ENCODE measurements around the gene PPP1R3G. TPM values are rescaled to one million over a fixed set of nuclear protein-coding genes. Genes with fewer than 3 reads are reported as not detected.

PPP1R3G gene
- total and polyA plus RNA-seq, 4 donors = 0.10 to 1.5 (median 0.43) TPM

DNA sequence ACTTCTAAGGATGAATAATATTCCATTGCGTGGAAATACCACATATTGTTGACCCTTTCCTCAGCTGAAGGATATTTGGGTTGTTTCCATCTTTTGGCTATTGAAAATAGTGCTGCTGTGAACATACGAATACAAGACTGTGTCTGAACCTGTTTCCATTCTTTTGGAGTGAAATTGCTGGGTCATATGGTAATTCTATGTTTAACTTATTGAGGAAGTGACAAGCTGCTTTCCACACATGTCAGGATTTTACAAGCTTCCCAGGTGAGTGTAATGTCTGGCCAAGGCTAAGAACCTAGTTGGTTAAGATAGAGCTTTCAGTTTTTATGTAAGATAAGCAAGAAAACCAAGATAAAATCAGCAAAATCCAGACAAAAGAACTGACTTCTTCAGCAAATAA is 48.8 kb downstream of the PPP1R3G start:
- H3K36me3 ChIP-seq (ENCODE audit: control insufficient read depth in 4 of 4, insufficient read depth in 4 of 4, low read length in 4 of 4) = no peaks in the 10 kb centered on the region
- H3K27ac ChIP-seq (ENCODE audit: low read depth in 1 of 2, low read length in 1 of 2) = no peak overlapping the region
- H3K9ac ChIP-seq (ENCODE audit: insufficient read depth in 1 of 2, low read length in 2 of 2) = no peak overlapping the region
- TF ChIP-seq, protein P1, sequence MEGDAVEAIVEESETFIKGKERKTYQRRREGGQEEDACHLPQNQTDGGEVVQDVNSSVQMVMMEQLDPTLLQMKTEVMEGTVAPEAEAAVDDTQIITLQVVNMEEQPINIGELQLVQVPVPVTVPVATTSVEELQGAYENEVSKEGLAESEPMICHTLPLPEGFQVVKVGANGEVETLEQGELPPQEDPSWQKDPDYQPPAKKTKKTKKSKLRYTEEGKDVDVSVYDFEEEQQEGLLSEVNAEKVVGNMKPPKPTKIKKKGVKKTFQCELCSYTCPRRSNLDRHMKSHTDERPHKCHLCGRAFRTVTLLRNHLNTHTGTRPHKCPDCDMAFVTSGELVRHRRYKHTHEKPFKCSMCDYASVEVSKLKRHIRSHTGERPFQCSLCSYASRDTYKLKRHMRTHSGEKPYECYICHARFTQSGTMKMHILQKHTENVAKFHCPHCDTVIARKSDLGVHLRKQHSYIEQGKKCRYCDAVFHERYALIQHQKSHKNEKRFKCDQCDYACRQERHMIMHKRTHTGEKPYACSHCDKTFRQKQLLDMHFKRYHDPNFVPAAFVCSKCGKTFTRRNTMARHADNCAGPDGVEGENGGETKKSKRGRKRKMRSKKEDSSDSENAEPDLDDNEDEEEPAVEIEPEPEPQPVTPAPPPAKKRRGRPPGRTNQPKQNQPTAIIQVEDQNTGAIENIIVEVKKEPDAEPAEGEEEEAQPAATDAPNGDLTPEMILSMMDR (IDR thresholded peaks at IDR 0.05; ENCODE audit: control extremely low read depth, extremely low read depth) = no peak
- H3K4me3 ChIP-seq = no peak overlapping the region
- peaks cover 0 to 32% (median under 1%) of the 10 kb centered on the region in 5 donors for H3K4me1 ChIP-seq (ENCODE audit: control insufficient read depth in 5 of 5, insufficient read depth in 5 of 5, low read length in 5 of 5)
- DNase-seq (no peak), ATAC-seq (ENCODE audit: insufficient read depth, low FRiP score) (no peak)
- no peaks in the 10 kb centered on the region for H3K9me3 ChIP-seq (ENCODE audit: control insufficient read depth in 4 of 4, insufficient read depth in 3 of 4, low read length in 3 of 4)
- 92 to 96% methylated on average over 2 of the region's 2 CpGs for WGBS, 2 donors
- H3K27me3 ChIP-seq (ENCODE audit: control insufficient read depth in 3 of 3, insufficient read depth in 3 of 3, low read length in 2 of 3) = no peaks in the 10 kb centered on the region

DNA sequence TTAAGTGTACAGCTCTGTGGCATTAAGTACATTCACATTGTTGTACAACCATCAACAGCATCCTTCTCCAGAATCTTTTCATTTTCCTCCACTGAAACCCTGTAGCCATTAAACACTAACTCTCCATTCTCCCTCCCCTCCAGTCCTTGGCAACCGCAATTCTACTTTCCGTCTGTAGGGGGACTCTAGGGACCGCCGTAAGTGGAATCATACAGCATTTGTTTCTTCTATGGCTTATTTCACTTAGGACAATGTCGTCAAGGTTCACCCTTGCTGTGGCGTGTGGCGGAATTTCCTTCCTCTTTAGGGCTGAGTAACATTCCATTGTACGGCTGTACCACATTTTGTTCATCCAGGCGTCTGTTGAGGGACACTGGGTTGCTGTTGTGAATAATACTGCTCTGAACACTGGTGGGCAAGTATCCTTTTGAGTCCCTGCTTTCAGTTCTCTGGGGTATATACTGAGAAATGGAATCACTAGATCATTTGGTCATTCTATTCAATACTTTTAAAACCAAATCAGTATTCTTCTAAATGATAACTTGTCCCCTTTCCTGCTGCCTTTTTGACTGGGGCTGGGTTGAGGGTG is 50.7 kb downstream of the PPP1R3G start:
- Histone ChIP-seq H3K9me3 (ENCODE audit: control insufficient read depth in 4 of 4, insufficient read depth in 3 of 4, low read length in 3 of 4) (no peaks in the 10 kb centered on the region), H3K27me3 (ENCODE audit: control insufficient read depth in 3 of 3, insufficient read depth in 3 of 3, low read length in 2 of 3) (no peaks in the 10 kb centered on the region), H3K4me1 (ENCODE audit: control insufficient read depth in 5 of 5, insufficient read depth in 5 of 5, low read length in 5 of 5) (peaks cover 0 to 22% (median 0%) of the 10 kb centered on the region in 5 donors), H3K4me3 (no peak overlapping the region), H3K36me3 (ENCODE audit: control insufficient read depth in 4 of 4, insufficient read depth in 4 of 4, low read length in 4 of 4) (no peaks in the 10 kb centered on the region), H3K27ac (ENCODE audit: low read depth in 1 of 2, low read length in 1 of 2) (no peak overlapping the region), H3K9ac (ENCODE audit: insufficient read depth in 1 of 2, low read length in 2 of 2) (no peak overlapping the region)
- WGBS, 2 donors = 49 to 55% methylated on average over 9 of the region's 9 CpGs
- TF ChIP-seq, protein P1 (IDR thresholded peaks at IDR 0.05; ENCODE audit: control extremely low read depth, extremely low read depth) = peak; percentile 30
- DNase-seq (peak in 2 of 3 donors; percentile 28 to 41), ATAC-seq (ENCODE audit: insufficient read depth, low FRiP score) (no peak)

DNA sequence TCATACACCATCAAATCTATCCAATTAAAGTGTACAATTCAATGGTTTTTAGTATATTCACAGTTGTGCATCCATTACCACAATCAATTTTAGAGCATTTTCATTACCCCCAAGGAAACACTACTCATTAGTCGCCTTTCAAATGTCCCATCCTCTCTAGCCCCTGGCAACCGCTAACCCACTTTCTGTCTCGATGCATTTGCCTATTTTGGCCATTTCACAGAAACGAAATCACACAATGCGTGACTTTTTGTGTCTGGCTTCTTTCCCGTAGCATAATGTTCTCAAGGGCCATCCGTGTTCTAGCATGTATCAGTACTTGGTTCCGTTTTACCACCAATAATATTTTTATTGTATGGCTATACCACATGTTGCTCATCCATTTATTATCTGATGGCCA is 51.7 kb downstream of the PPP1R3G start:
- DNase-seq = no peak
- 97% methylated on average over 8 of the region's 8 CpGs for WGBS, 2 donors
- Histone ChIP-seq H3K4me3 (no peak overlapping the region), H3K27ac (ENCODE audit: low read depth in 1 of 2, low read length in 1 of 2) (no peak overlapping the region), H3K36me3 (ENCODE audit: control insufficient read depth in 4 of 4, insufficient read depth in 4 of 4, low read length in 4 of 4) (no peaks in the 10 kb centered on the region), H3K9me3 (ENCODE audit: control insufficient read depth in 4 of 4, insufficient read depth in 3 of 4, low read length in 3 of 4) (no peaks in the 10 kb centered on the region), H3K9ac (ENCODE audit: insufficient read depth in 1 of 2, low read length in 2 of 2) (no peak overlapping the region), H3K27me3 (ENCODE audit: control insufficient read depth in 3 of 3, insufficient read depth in 3 of 3, low read length in 2 of 3) (no peaks in the 10 kb centered on the region), H3K4me1 (ENCODE audit: control insufficient read depth in 5 of 5, insufficient read depth in 5 of 5, low read length in 5 of 5) (peaks cover 0 to 13% (median 0%) of the 10 kb centered on the region in 5 donors)
- ATAC-seq (ENCODE audit: insufficient read depth, low FRiP score) = no peak
- TF ChIP-seq, protein P1 (IDR thresholded peaks at IDR 0.05; ENCODE audit: control extremely low read depth, extremely low read depth) = no peak

Other genes with a start within 250 kb of the PPP1R3G start
- 1 to 10 TPM; 6.3 to 7.7 TPM for gene RPP40, start 81.3 kb upstream of the PPP1R3G start, total RNA-seq
- gene RPP40, start 81.3 kb upstream of the PPP1R3G start, polyA plus RNA-seq = 1 to 10 TPM; 4.4 to 8.5 TPM
- 10 to 100 TPM; 15.8 to 22.5 TPM for gene LYRM4, start 175.6 kb downstream of the PPP1R3G start, total RNA-seq
- 10 to 100 TPM; 15.2 to 23.2 TPM for gene LYRM4, start 175.6 kb downstream of the PPP1R3G start, polyA plus RNA-seq
- gene FARS2, start 176.2 kb downstream of the PPP1R3G start, total RNA-seq = 10 to 100 TPM; 26.4 to 31.4 TPM
- 10 to 100 TPM in 1 of 2 donors, 1 to 10 TPM in 1; 9.2 to 12.5 TPM for gene FARS2, start 176.2 kb downstream of the PPP1R3G start, polyA plus RNA-seq